ENCODE data around the gene NRIP1.

DNA sequence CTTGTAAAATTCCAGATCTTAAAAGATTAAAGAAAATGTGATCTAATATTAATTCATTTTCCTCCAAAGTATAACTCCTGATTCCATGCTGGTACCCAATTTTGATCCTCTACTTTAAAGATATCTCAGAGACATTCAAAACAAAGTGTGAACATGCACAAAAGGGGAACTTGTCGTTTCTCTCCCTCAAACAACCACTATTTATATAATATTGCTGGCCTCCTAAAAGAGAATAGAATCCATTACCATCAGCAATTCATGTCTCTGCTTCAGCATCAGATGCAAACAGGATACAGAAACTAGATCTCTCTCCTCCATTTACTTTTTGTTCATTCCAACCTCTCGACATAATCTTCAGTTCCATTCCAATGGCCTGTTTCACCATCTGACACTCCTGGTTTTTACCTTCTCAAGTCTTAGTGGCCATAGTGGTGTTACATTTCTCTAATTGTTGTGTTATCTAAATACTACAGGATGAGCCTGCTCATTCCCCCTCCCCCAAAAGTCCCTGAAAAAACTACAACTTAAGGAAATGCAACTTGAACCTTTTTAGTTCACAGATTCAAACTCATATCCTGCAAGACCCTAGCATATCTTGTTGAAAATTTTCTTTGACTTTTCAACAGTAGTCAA is 4.1 kb downstream of the NRIP1 start:
- TF ChIP-seq, protein P1, sequence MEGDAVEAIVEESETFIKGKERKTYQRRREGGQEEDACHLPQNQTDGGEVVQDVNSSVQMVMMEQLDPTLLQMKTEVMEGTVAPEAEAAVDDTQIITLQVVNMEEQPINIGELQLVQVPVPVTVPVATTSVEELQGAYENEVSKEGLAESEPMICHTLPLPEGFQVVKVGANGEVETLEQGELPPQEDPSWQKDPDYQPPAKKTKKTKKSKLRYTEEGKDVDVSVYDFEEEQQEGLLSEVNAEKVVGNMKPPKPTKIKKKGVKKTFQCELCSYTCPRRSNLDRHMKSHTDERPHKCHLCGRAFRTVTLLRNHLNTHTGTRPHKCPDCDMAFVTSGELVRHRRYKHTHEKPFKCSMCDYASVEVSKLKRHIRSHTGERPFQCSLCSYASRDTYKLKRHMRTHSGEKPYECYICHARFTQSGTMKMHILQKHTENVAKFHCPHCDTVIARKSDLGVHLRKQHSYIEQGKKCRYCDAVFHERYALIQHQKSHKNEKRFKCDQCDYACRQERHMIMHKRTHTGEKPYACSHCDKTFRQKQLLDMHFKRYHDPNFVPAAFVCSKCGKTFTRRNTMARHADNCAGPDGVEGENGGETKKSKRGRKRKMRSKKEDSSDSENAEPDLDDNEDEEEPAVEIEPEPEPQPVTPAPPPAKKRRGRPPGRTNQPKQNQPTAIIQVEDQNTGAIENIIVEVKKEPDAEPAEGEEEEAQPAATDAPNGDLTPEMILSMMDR (IDR thresholded peaks at IDR 0.05), result no peak
- TF ChIP-seq POLR2A (IDR thresholded peaks at IDR 0.05) (no peak), POLR2AphosphoS5 (IDR thresholded peaks at IDR 0.05) (no peak)

Measured in upper lobe of left lung (tissue), 4 donors.